ENCODE measurements around the gene SMPX. TPM values are rescaled to one million over a fixed set of nuclear protein-coding genes. Genes with fewer than 3 reads are reported as not detected.
A peak's percentile ranks its signal among the peaks of the same experiment; 100 is the strongest.

The SMPX gene
- total RNA-seq, 2 experiments from 2014 or later = not detected

GRCh38 chrX:21675931-21676330 is 82.0 kb downstream of the SMPX start:
- Mint-ChIP-seq H3K4me1 (no peaks in the 10 kb centered on the region), H3K27me3 (peaks cover 11% of the 10 kb centered on the region), H3K36me3 (no peaks in the 10 kb centered on the region), H3K9me3 (ENCODE audit: low read depth) (no peaks in the 10 kb centered on the region), H3K4me3 (no peak overlapping the region), H3K27ac (no peak overlapping the region)
- CTCF ChIA-PET = no interaction called here
- DNase-seq (no peak), ATAC-seq (no peak)

- Mint-ChIP-seq H3K27me3 (peaks cover 11% of the 10 kb centered on the region), H3K36me3 (no peaks in the 10 kb centered on the region), H3K4me1 (no peaks in the 10 kb centered on the region), H3K27ac (no peak overlapping the region), H3K9me3 (ENCODE audit: low read depth) (no peaks in the 10 kb centered on the region), H3K4me3 (no peak overlapping the region)
- CTCF ChIA-PET = no interaction called here
- ATAC-seq (no peak), DNase-seq (no peak)
These were observed 83.3 kb downstream of the SMPX start for GRCh38 chrX:21674430-21675186.

GRCh38 chrX:21666679-21667078 is 91.2 kb downstream of the SMPX start:
- no peaks in the 10 kb centered on the region for H3K36me3 Mint-ChIP-seq
- H3K4me1 Mint-ChIP-seq = no peaks in the 10 kb centered on the region
- H3K27ac Mint-ChIP-seq = no peak overlapping the region
- CTCF ChIA-PET = no interaction called here
- H3K4me3 Mint-ChIP-seq = no peak overlapping the region
- DNase-seq = no peak
- no peak for ATAC-seq
- H3K27me3 Mint-ChIP-seq = peaks cover 4% of the 10 kb centered on the region
- peaks cover 2% of the 10 kb centered on the region for H3K9me3 Mint-ChIP-seq (ENCODE audit: low read depth)

GRCh38 chrX:21666252-21666651 is 91.7 kb downstream of the SMPX start:
- Mint-ChIP-seq H3K36me3 (no peaks in the 10 kb centered on the region), H3K9me3 (ENCODE audit: low read depth) (peaks cover 2% of the 10 kb centered on the region), H3K27ac (no peak overlapping the region), H3K27me3 (peaks cover 4% of the 10 kb centered on the region), H3K4me3 (no peak overlapping the region), H3K4me1 (no peaks in the 10 kb centered on the region)
- DNase-seq (no peak), ATAC-seq (no peak)
- CTCF ChIA-PET = no interaction called here

GRCh38 chrX:21662761-21663160 is 95.2 kb downstream of the SMPX start:
- ATAC-seq = no peak
- no peak for DNase-seq

GRCh38 chrX:21661316-21661715 is 96.6 kb downstream of the SMPX start:
- H3K4me1 Mint-ChIP-seq = peaks cover 2% of the 10 kb centered on the region
- peaks cover 14% of the 10 kb centered on the region for H3K27me3 Mint-ChIP-seq
- DNase-seq (no peak), ATAC-seq (no peak)
- no peaks in the 10 kb centered on the region for H3K9me3 Mint-ChIP-seq (ENCODE audit: low read depth)
- H3K4me3 Mint-ChIP-seq = no peak overlapping the region
- no peak overlapping the region for H3K27ac Mint-ChIP-seq
- CTCF ChIA-PET = no interaction called here
- no peaks in the 10 kb centered on the region for H3K36me3 Mint-ChIP-seq

More at GRCh38 chrX:21662761-21663160, 95.2 kb downstream of the SMPX start:
- Mint-ChIP-seq H3K4me3 (no peak overlapping the region), H3K4me1 (peaks cover 2% of the 10 kb centered on the region), H3K36me3 (no peaks in the 10 kb centered on the region), H3K27me3 (peaks cover 11% of the 10 kb centered on the region), H3K9me3 (ENCODE audit: low read depth) (no peaks in the 10 kb centered on the region), H3K27ac (no peak overlapping the region)
- CTCF ChIA-PET = no interaction called here

- no peak overlapping the region for H3K4me3 Mint-ChIP-seq
These were observed 97.8 kb downstream of the SMPX start for GRCh38 chrX:21660156-21660555.

GRCh38 chrX:21659320-21659719 is 98.6 kb downstream of the SMPX start:
- Mint-ChIP-seq H3K27me3 (peaks cover 14% of the 10 kb centered on the region), H3K4me3 (peak overlapping the region; percentile 33), H3K27ac (peak overlapping the region; percentile 45), H3K9me3 (ENCODE audit: low read depth) (no peaks in the 10 kb centered on the region), H3K4me1 (peaks cover 2% of the 10 kb centered on the region), H3K36me3 (no peaks in the 10 kb centered on the region)
- DNase-seq = no peak
- CTCF ChIA-PET = no interaction called here
- no peak for ATAC-seq

More at GRCh38 chrX:21660156-21660555, 97.8 kb downstream of the SMPX start:
- Mint-ChIP-seq H3K4me1 (peaks cover 2% of the 10 kb centered on the region), H3K27ac (no peak overlapping the region), H3K36me3 (no peaks in the 10 kb centered on the region), H3K27me3 (peaks cover 14% of the 10 kb centered on the region), H3K9me3 (ENCODE audit: low read depth) (no peaks in the 10 kb centered on the region)
- no peak for ATAC-seq
- CTCF ChIA-PET = no interaction called here
- no peak for DNase-seq

- CTCF ChIA-PET = interaction anchor here (0.7 kb wide), 1 partner anchor 74 kb away, joined by 3 read pairs; no protein-coding TSS in a partner anchor
- Mint-ChIP-seq H3K4me1 (peaks cover 2% of the 10 kb centered on the region), H3K4me3 (peak overlapping the region; percentile 33), H3K36me3 (no peaks in the 10 kb centered on the region), H3K27ac (peak overlapping the region; percentile 45), H3K9me3 (ENCODE audit: low read depth) (no peaks in the 10 kb centered on the region), H3K27me3 (peaks cover 12% of the 10 kb centered on the region)
- no peak for DNase-seq
- ATAC-seq = no peak
These were observed 99.2 kb downstream of the SMPX start for GRCh38 chrX:21658746-21659145.

GRCh38 chrX:21658152-21658737 is 99.7 kb downstream of the SMPX start, which contains the start of gene KLHL34:
Gene KLHL34 (minus strand): TSS chrX:21658330. CDS start chrX:21657788, 542 bp downstream.
- peak within 1 kb of the TSS; percentile 45 for H3K27ac Mint-ChIP-seq
- CTCF ChIA-PET = interaction anchor here (0.7 kb wide), 1 partner anchor 74 kb away, joined by 3 read pairs; no protein-coding TSS in a partner anchor
- DNase-seq = no peak
- peaks cover 2% of the 10 kb centered on the region for H3K4me1 Mint-ChIP-seq
- H3K27me3 Mint-ChIP-seq = peaks cover 10% of the 10 kb centered on the region
- ATAC-seq = peak; percentile 30
- no peaks in the 10 kb centered on the region for H3K36me3 Mint-ChIP-seq
- H3K9me3 Mint-ChIP-seq (ENCODE audit: low read depth) = no peaks in the 10 kb centered on the region
- H3K4me3 Mint-ChIP-seq = peak within 1 kb of the TSS; percentile 33

GRCh38 chrX:21657318-21658151 is 100.4 kb downstream of the SMPX start:
- Mint-ChIP-seq H3K27me3 (peaks cover 10% of the 10 kb centered on the region), H3K36me3 (no peaks in the 10 kb centered on the region), H3K4me1 (peaks cover 2% of the 10 kb centered on the region), H3K9me3 (ENCODE audit: low read depth) (no peaks in the 10 kb centered on the region), H3K27ac (no peak overlapping the region), H3K4me3 (no peak overlapping the region)
- CTCF ChIA-PET = no interaction called here
- ATAC-seq = no peak
- DNase-seq = no peak

GRCh38 chrX:21656587-21657317 is 101.2 kb downstream of the SMPX start:
- Mint-ChIP-seq H3K27me3 (peaks cover 10% of the 10 kb centered on the region), H3K4me1 (peaks cover 2% of the 10 kb centered on the region), H3K36me3 (no peaks in the 10 kb centered on the region), H3K9me3 (ENCODE audit: low read depth) (no peaks in the 10 kb centered on the region), H3K4me3 (no peak overlapping the region), H3K27ac (no peak overlapping the region)
- DNase-seq (no peak), ATAC-seq (no peak)
- CTCF ChIA-PET = no interaction called here
